ENCODE results near the gene ELP2.
"Not testable (repeated sequence)": the region's sequence is repeated elsewhere in the genome, so short reads cannot be mapped to it uniquely, and the experiment has no call there.

ELP2 gene

DNA sequence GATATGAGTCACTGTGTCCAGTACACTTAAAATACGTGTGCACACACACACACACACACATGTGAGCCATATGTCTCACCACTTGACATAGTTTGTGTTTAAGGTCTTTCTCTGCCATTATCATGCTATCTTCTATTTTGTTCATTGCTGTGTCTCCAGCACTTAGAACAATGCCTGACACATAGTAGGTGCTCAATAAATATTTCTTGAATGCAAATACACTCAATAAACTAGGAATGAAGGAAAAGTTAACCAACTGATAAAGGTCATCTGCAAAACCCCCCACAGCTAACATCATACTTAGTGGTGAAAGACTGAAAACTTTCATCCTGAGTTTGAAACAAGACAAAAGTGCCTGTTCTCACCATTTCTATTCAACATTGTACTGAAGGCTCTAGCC lies 62.0 kb downstream of the ELP2 start:
- DNase-seq = no peak

DNA sequence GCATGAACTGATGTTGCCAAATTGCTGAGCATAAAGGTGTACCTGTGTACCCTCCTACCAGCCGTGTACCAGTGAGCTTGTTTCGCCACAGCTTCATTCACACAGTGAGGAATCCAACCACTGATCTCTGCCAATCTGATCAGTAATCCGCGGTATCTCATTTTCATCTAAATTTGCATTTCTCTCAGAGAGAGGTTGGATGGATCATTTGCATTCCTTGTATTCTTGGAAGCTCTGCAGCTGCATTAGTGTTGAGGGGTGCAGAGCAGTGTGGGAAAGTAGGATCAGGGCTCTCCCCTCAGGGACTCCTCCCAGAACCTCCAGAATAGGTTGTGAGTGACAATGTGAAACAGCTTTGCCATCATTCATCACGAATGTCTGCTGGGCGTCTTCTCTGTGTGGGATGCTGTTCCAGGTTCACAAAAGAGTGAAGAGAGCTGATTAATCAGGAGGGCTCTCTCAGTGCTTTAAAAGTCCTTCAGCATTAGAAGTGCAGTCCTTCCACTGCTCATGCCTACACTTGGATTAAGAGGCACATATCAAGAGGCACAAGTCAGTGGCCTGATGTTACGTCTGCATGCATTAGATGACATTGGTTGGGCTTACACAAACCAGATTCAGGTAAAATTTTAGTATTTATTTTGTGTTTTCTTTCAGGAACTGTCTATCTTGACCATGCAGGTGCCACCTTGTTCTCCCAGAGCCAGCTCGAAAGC lies 65.1 kb downstream of the ELP2 start:
- DNase-seq = no peak

DNA sequence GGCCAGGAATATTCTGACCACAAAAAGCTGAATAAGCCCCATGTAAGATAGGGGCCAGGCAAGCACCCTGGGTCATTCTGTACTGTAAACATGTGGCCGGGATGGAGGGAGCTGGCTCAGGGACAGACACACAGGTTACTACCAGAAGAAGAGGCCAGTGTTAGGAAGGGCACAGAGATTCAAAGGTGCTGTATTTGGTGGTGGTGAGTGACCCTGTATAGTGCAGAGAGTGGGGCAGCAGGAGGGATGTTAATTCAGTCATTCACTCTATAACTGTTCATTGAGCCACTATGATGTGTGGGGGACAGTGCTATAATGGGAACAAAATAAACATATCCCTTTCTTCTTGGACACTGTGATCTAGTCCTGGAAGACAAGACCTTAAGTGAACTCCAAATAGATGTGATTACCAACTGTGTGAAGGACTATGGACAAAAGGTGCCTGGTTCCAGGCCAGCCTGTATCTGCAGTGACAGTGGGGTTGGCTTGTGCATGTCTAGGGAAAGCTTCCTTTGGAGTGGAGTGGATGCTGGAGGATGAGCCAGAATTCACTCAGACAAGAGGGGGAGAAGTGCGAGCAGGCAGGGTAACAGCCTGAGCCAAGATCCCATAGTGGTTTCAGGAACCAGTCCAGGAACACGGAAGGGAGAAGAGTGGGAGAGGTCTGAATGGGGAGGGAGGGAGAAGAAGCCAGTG lies 65.9 kb downstream of the ELP2 start:
- DNase-seq = no peak

DNA sequence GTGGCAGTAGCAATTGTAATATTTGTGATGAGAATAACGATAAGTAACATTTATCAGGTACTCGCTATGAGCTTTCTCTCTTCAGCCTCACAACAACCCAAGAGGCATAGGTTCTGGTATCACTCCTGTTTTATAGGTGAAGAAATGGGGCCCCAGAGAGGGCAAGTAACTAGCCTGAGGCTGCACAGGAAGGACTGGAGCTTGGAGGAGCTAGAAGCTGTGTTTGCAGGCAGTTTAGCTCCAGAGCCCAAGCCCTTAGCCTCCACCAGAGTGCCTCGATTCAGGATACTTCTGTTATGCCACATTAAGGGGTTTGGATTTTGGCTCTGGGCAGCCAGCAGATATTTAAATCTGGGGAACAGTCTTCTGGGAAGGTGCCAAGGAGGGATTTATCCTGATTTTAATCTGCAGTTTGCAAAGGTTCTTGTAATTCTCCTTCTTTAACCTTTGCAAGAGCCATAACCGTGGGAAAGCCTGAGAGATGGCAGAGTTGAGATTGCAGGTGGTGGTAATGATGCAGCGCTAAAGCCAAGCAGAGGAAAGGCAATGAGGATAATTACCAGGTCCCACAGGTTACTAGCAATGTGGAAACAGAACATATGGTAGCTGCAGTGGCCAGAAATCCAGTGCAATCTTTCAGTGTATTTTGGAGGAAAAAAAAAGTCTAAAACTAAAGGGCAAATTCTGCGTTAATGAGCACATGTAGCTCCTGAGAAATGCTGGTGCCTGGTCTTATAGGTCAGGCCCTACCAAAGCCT lies 66.7 kb downstream of the ELP2 start:
- DNase-seq = no peak

DNA sequence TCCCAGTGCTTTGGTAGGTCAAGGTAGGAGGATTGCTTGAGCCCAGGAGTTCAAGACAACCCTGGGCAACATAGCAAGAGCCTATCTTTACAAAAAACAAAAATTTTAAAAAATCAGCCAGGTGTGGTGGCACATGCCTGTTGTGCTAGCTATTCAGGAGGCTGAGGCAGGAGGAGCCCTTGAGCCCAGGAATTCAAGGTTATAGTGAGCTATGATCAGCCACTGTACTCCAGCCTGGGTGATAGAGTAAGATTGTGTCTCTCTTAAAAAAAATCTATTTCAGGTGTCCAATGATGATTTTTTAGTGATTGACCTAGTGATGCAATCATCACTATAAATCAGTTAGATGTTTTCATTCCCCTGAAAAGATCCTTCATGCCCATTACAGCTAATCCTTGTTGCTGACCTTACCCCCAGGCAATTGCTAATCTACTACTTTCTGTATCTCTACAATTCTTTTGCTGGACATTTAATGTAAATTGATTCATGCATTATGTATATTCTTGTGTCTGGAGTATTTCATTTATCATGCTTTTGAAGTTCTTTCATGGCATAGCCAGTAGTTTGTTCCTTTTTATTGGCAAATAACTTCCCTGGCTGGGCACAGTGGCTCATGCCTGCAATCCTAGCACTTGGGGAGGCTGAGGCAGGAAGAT lies 67.9 kb downstream of the ELP2 start:
- no peak for DNase-seq

DNA sequence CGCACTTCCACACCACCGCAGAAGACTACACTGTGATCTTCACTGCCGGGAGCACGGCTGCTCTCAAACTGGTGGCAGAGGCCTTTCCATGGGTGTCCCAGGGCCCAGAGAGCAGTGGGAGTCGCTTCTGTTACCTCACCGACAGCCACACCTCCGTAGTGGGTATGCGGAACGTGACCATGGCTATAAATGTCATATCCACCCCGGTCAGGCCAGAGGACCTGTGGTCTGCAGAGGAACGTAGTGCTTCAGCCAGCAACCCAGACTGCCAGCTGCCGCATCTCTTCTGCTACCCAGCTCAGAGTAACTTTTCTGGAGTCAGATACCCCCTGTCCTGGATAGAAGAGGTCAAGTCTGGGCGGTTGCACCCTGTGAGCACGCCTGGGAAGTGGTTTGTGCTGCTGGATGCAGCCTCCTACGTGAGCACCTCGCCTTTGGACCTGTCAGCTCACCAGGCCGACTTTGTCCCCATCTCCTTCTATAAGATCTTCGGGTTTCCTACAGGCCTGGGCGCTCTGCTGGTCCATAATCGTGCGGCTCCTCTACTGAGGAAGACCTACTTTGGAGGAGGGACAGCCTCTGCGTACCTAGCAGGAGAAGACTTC lies 70.1 kb downstream of the ELP2 start:
- no peak for DNase-seq

DNA sequence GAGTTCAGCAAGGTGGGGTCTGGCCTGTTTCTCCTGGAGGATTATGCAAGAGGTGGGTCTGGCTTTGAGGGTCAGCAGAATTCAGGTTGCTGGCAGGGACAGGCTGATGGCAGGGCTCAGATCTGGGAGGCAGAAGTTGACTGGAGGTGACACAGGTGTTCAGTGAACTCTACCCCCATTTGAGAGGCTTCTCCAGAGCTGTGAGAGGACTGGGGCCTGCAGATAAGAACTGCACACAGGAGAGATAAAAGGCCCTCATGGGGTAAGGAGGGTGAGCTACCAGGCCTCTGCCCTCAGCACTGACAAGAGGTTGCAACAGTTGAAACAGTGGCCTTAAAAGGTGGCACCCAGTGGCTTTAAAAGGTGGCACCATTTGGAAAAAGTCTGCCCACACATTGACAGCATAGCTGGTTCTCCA lies 70.7 kb downstream of the ELP2 start:
- DNase-seq = no peak

DNA sequence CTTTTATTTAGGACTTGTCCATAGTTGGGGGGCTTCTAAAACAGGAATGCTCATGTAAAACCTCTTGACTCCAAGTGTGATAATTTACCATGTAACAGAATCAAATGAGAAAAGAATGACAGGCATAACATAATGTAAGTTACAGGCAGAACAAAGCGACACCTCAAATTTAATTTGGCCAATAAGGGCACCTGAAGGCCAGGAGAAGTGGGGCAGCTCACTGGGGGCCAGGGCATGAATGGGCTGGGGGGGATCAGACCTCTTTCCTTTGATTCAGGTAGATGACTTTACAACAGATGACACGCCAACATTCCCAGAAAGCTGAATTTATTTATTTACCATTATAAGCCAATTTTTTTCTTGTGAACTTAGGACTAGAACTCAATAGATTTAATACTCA lies 72.1 kb downstream of the ELP2 start:
- DNase-seq = no peak

DNA sequence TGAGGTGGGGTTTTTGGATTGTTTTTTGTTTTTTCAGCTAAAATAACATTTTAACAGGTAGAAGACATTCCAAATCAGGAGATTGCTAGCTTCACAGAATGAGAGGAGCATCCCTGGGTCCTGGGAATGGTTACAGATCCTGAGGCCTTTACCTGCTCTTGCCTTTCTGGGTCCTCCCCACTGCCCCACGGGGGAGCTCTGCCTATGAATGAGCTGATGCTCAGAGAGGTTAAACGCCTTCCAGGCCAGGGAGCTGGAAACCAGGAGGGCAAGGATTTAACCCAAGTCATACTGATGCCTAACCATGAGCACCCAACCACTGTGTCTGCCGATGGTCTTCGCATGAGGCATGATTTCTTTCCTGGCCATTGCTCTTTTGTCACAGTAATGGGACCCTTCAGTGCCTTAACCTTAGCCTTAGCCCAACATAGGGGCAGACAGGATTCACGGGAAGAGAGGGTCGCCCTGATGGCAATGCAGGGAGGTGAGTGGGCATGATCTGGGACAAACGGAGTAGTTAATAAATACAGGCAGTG lies 73.7 kb downstream of the ELP2 start:
- no peak for DNase-seq

DNA sequence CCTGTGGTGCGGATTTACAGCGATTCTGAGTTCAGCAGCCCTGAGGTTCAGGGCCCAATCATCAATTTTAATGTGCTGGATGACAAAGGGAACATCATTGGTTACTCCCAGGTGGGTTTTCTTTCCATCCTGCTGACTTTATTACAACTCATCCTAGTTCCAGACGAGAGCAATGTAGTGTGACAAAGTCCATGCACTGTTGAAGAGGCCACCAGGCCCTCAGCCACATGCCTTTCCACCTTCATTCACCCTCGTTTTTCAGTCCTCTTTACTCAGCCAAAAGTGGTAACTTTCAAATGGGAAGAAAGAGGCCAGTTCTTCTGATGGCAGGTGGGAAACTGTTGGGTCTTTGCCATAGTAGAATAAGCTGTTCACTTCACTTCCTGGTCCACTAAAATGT lies 75.5 kb downstream of the ELP2 start:
- DNase-seq = no peak

DNA sequence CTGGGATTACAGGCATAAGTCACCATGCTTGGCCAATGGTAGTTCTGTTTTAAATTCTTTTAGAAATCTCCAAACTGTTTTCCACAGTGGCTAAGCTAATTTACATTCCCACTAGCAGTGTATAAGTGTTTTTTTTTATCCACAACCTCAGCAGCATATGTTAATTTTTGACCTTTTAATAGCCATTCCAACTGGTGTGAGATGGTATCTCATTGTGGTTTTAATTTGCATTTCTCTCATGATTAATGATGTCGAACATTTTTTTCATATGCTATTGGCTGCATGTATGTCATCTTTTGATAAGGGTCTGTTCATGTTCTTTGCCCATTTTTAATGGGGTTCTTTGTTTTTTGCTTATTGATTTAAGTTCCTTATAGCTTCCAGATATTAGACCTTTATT lies 77.6 kb downstream of the ELP2 start:
- no peak for DNase-seq

DNA sequence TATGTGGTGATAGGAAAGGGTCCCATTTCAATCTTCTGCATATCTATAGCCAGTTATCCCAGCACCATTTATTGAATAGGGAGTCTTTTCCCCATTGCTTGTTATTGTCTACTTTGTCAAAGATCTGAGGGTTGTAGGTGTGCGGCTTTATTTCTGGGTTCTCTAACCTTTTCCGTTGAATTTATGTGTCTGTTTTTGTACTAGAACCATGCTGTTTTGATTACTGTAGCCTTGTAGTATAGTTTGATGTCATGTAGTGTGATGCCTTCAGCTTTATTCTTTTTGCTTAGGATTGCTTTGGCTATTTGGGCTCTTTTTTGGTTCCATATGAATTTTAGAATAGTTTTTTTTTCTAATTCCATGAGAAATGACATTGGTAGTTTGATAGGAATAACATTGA lies 78.3 kb downstream of the ELP2 start:
- not testable (repeated sequence) for DNase-seq

DNA sequence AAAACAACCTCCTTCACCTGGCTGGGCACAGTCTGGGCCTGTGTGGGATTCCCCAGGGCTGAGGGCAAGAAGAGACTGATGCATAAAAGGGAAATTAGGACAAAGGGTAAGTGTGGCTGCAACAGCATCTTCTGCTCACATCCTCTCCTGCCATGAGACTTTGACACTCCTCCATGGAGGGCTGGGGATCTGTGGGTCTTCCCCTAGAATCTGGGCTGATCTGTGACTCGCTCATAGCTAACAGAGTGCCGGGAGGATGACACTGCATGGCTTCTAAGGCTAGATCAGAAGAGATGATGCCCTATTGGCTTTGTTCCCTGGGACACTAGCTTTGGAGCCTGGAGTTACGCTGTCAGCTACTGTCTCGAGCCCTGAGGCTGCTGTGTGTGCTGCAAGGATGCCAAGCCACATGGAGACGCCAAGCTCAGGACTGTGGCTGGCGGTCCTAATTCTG lies 81.9 kb downstream of the ELP2 start:
- no peak for DNase-seq

DNA sequence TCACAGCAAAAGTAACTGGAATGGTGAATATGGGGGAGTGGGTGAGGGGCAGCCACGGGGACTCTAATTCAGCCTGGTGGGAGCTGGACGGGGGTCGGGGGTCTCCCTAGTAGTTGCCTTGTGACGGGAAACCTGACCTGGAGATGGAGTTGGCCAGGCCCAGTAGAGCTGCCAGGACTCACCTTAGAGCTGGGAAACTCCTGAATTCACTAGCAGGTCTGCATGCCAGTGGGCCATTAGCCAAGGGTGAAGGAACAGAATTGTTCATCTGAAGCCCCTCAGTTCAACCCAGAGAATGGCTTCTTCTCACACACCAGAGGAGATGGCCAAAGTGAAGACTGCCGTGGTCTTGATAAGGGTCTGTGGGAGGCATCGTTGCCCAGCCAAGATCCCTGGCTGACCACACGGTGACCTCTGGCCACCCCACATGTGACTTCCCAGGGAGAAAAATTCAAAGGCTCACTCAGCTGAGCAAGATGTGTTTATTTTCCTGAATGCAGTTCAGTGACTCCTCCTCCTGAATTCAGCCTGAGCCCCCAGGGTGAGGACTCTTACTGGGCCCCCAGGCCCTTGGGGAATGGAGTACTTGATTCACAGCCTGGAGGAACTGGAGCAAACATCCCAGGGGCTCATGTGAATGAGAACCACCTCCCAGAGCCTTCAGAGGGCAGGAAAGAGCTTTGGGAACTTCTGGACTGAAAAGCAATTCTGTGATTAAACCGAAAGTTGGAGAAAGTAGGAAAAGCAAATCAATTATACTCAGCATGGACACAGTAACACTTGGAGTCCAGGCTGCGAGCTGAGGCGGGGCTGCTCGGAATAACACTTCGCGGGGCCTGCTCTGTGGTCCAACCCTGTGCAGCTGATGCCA lies 82.8 kb downstream of the ELP2 start:
- DNase-seq = no peak

DNA sequence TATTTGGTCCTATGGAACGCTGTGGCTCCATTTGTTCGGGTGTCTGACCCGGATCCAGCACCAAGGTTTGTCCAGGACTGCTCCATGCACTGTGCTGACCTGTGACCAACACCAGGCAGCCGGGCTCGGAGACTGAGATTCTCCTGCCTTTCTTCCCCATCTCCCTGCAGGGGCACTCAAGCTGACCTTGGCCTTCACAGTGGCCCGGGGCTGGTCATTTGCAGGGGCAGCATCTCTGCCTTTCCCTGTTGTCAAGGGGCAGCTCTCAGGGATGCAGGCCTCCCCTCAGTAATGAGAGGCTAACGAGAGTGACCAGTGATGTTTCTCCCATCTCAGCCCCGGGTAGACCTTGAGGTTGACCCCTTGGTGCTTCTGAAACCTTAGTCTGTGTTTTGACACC lies 85.1 kb downstream of the ELP2 start:
- DNase-seq = no peak

DNA sequence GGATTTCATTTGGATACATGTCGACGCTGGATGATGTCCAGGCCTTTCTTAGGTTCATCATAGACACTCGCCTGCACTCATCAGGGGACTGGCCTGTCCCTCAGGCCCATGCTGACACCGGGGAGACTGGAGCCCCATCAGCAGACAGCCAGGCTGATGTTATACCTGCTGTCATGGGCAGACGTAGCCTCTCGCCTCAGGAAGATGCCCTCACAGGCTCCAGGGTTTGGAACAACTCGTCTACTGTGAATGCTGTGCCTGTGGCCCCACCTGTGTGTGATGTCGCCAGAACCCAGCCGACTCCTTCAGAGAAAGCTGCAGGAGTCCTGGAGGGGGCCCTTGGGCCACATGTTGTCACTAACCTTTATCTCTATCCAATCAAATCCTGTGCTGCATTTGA lies 85.9 kb downstream of the ELP2 start:
- no peak for DNase-seq

DNA sequence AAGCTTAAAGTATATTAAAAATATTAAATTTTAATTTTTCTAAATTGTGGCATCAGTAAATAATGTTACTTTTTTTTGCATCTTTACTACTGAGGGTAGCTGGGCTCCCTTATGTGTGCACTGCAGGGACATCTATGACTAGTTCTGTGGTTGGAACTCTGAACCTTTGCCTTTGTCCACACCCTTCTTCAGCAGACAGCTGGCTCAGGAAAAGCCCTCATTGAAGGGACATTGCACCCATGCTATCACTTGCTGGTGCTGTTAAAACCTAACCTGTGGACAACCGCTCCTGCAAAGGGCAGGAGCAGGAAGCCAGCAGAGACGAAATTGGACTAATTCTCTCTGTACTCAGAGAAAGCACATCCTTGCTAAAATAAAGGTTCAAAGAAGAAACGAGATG lies 87.6 kb downstream of the ELP2 start:
- no peak for DNase-seq

DNA sequence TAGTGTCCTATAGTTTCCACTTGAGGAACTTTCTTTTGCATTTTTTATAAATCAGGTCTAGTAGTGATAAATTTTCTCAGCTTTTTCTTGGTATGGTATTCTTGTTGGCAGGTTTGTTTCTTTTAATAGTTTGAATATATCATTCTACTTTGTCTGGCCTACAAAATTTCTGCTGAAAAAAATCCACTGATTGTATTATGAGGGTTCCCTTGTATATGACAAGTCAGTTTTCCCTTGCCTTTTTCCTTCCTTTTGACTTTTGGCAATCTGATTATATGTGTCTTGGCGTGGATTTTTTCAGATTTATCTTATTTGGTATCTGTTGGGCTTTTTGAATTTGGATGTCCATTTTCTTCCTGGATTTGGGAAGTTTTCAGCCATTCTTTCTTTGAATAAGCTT lies 99.5 kb downstream of the ELP2 start:
- DNase-seq = no peak
